OCI-LY7 (cell line): ENCODE measurements around the gene ADAM22.

ENCODE experiments used
- CTCF ChIP-seq: fragments of 200-600 bp; sonication (generic); conservative IDR thresholded peaks from 2 replicates; pipeline ENCODE4 v1.5.1; 2014; ENCODE audit warnings: mild to moderate bottlenecking, antibody characterized with exemption, low read length, moderate library complexity, mixed read lengths
- EZH2phosphoT487 ChIP-seq: fragments of 200-600 bp; sonication (generic); IDR thresholded peaks from 2 replicates; pipeline ENCODE4 v1.6.1; 2018; ENCODE audit warnings: low read depth, borderline replicate concordance, mild to moderate bottlenecking, mixed run types, antibody characterized with exemption, low read length, moderate library complexity, mixed read lengths

GRCh38 chr7:88014581-88014980 is 80.5 kb downstream of the ADAM22 start:
- TF ChIP-seq CTCF (no peak), EZH2phosphoT487 (no peak)
